K562 (cell line): Measurements from ENCODE around the gene NEU1. TPM values are rescaled to one million over a fixed set of nuclear protein-coding genes. Genes with fewer than 3 reads are reported as not detected.

Experiments used
- ATF1 ChIP-seq, 2 experiments: fragments of 450-650 bp in 1 of 2; IDR thresholded peaks; 2 replicates each; pipeline ENCODE4 v1.6.1; 2016; ENCODE audit warnings: missing compliant biosample characterization in 1 of 2, missing genetic modification characterization in 1 of 2
- DPF2 ChIP-seq: fragments of 450-650 bp; IDR thresholded peaks from 2 replicates; pipeline ENCODE4 v1.6.1; 2016
- GABPB2 ChIP-seq: fragments of 250-450 bp; sonication (Bioruptor Pico); conservative IDR thresholded peaks from 2 replicates; pipeline ENCODE4 v1.5.1; 2021; ENCODE audit warnings: mild to moderate bottlenecking
- HIVEP1 ChIP-seq: fragments of 250-450 bp; sonication (Bioruptor Pico); IDR thresholded peaks from 2 replicates; pipeline ENCODE4 v1.4.0; 2020; ENCODE audit warnings: mild to moderate bottlenecking
- HMG20A ChIP-seq: fragments of 450-650 bp; formaldehyde crosslinking; conservative IDR thresholded peaks from 2 replicates; pipeline ENCODE4 v1.4.0; 2020; ENCODE audit warnings: mild to moderate bottlenecking, mixed read lengths
- HMGN3 ChIP-seq: IDR thresholded peaks from 2 replicates; pipeline ENCODE4 v1.6.1; 2011; ENCODE audit warnings: borderline replicate concordance, low read depth, mild to moderate bottlenecking, mixed read lengths, low read length; ENCODE audit not compliant: insufficient read length; ENCODE audit errors: extremely low read depth
- JUN ChIP-seq, 2 experiments: sonication (generic) in 1 of 2; formaldehyde crosslinking in 1 of 2; IDR thresholded peaks; 2 replicates each; pipeline versions ENCODE4 v1.6.1 to v1.8.0; 2012 to 2022; ENCODE audit warnings: borderline replicate concordance in 2 of 2, mild to moderate bottlenecking in 2 of 2, improper control_type of control experiment in 1 of 2, low read depth in 1 of 2, low read length in 1 of 2, missing genetic modification reagents in 1 of 2
- LARP7 ChIP-seq: fragments of 450-650 bp; IDR thresholded peaks from 2 replicates; pipeline ENCODE4 v1.6.1; 2016
- MCM5 ChIP-seq: fragments of 450-650 bp; IDR thresholded peaks from 2 replicates; pipeline ENCODE4 v1.6.1; 2016; ENCODE audit warnings: low read depth
- NRF1 ChIP-seq, 2 experiments: fragments of 450-650 bp; IDR thresholded peaks in 1 of 2; conservative IDR thresholded peaks in 1 of 2; 2 replicates each; pipeline ENCODE4 v1.6.1; 2014; ENCODE audit warnings: mild to moderate bottlenecking in 2 of 2
- RB1 ChIP-seq: fragments of 450-650 bp; IDR thresholded peaks from 2 replicates; pipeline ENCODE4 v1.6.1; 2017; ENCODE audit warnings: low read depth, mild to moderate bottlenecking
- RCOR1 ChIP-seq, 2 experiments: IDR thresholded peaks; 2 replicates each; pipeline ENCODE4 v1.6.1; 2012; ENCODE audit warnings: low read depth in 2 of 2, low read length in 2 of 2, borderline replicate concordance in 1 of 2, improper control_type of control experiment in 1 of 2
- TRIM24 ChIP-seq, 2 experiments: fragments of 450-650 bp; IDR thresholded peaks; 2 replicates each; pipeline ENCODE4 v1.6.1; 2016
- ZBED1 ChIP-seq: IDR thresholded peaks from 2 replicates; pipeline ENCODE4 v1.6.1; 2014
- ZC3H4 ChIP-seq: sonication (generic); formaldehyde crosslinking; IDR thresholded peaks from 2 replicates; pipeline ENCODE4 v1.9.0; 2021; ENCODE audit warnings: missing genetic modification reagents, borderline replicate concordance
- ZNF232 ChIP-seq: sonication (generic); formaldehyde crosslinking; IDR thresholded peaks from 2 replicates; pipeline ENCODE4 v1.8.0; 2022; ENCODE audit warnings: mild to moderate bottlenecking, missing genetic modification reagents
- ZNF282 ChIP-seq: sonication (generic); formaldehyde crosslinking; IDR thresholded peaks from 2 replicates; pipeline ENCODE4 v1.8.1; 2023; ENCODE audit warnings: missing genetic modification reagents
- ZNF41 ChIP-seq: fragments of 250-450 bp; sonication (Bioruptor Pico); conservative IDR thresholded peaks from 2 replicates; pipeline ENCODE4 v1.4.0; 2020; ENCODE audit warnings: mild to moderate bottlenecking
- ZNF76 ChIP-seq: fragments of 250-450 bp; sonication (Bioruptor Pico); IDR thresholded peaks from 2 replicates; pipeline ENCODE4 v1.4.0; 2020; ENCODE audit warnings: mild to moderate bottlenecking, moderate library complexity, borderline replicate concordance
- polyA plus RNA-seq, 8 experiments: library from polyadenylated mRNA; depleted of rRNA in 4 of 8; stranded (reverse) in 5 of 8; unstranded in 3 of 8; fragments of >200 nt; fragmentation: Nextera tagmentation in 2 of 8; fragmentation: Illumina TruSeq in 1 of 8; extraction: Ambion mirVana in 2 of 8; extraction: Trizol in 1 of 8; gene quantifications; 2 replicates each; pipeline versions ENCODE4 v1.2.1 to v1.2.3, GENCODE V29; 2011 to 2014; ENCODE audit warnings: inconsistent platforms in 1 of 8, missing spikeins in 1 of 8
- total RNA-seq, 7 experiments: library from RNA; depleted of rRNA in 6 of 7; stranded (reverse); fragments of >200 nt in 6 of 7; fragmentation: Illumina TruSeq in 2 of 7; extraction: Trizol in 2 of 7; gene quantifications; 2 replicates each; pipeline versions ENCODE4 v1.2.1 to v1.2.3, GENCODE V29; 2011 to 2021; ENCODE audit warnings: low replicate concordance in 1 of 7
- TF ChIP-seq, protein P1 (sequence below): fragments of 250-450 bp; sonication (Bioruptor Pico); IDR thresholded peaks from 2 replicates; pipeline ENCODE4 v1.5.0; 2021
- TF ChIP-seq, protein P2 (sequence below), 2 experiments: fragments of 450-650 bp; conservative IDR thresholded peaks; 2 replicates each; pipeline ENCODE4 v1.6.1; 2017; ENCODE audit warnings: mild to moderate bottlenecking in 2 of 2, moderate library complexity in 2 of 2
- TF ChIP-seq, protein P3 (sequence below): sonication (generic); formaldehyde crosslinking; IDR thresholded peaks from 2 replicates; pipeline ENCODE4 v1.8.0; 2022; ENCODE audit warnings: missing genetic modification reagents, mild to moderate bottlenecking, borderline replicate concordance
- TF ChIP-seq, protein P4 (sequence below): fragments of 450-650 bp; formaldehyde crosslinking; IDR thresholded peaks from 2 replicates; pipeline ENCODE4 v1.4.0; 2022; ENCODE audit warnings: missing genetic modification characterization

The NEU1 gene
- total and polyA plus RNA-seq, 9 of the 15 experiments (the other 6 are each of a cell fraction or from before 2014, with no cell fraction given) = 14.8 to 67.8 (median 51.0) TPM

DNA sequence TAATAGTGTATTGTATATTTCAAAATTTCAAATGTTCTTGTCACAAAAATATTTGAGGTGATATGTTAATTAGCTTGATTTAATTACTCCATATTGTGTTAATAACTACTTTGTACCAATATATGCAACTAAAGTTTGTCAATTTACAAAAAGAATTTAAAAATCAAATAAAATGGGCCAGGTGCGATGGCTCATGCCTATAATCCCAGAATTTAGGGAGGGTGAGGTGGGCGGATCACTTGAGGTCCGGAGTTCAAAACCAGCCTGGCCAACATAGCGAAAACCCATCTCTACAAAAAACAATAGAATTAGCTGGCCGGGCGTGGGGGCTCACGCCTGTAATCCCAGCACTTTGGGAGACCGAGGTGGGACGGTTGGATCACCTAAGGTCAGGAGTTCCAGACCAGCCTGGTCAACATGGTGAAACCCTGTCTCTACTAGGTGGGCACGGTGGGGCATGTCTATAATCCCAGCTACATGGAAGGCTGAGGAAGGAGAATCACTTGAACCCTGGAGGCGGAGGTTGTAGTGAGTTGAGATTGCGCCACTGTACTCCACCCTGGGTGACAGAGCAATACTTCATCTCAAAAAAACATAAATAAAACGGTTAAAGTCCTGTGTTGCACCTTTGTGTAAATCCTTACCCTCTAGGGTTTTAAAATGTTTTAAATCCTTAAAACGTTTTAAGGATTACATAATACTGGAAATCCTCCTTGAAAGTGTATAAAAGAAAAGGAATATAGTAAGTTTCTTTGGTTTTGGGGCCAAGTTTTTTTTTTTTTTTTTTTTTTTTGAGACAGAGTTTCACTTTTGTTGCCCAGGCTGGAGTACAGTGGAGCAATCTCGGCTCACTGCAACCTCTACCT lies 31.0 kb downstream of the NEU1 start (continued):
- TF ChIP-seq DPF2 = peak; percentile 77
- TF ChIP-seq ZNF232 = no peak
- TF ChIP-seq, protein P1, sequence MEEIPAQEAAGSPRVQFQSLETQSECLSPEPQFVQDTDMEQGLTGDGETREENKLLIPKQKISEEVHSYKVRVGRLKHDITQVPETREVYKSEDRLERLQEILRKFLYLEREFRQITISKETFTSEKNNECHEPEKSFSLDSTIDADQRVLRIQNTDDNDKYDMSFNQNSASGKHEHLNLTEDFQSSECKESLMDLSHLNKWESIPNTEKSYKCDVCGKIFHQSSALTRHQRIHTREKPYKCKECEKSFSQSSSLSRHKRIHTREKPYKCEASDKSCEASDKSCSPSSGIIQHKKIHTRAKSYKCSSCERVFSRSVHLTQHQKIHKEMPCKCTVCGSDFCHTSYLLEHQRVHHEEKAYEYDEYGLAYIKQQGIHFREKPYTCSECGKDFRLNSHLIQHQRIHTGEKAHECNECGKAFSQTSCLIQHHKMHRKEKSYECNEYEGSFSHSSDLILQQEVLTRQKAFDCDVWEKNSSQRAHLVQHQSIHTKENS (CRISPR knock-in tag) = no peak
- TF ChIP-seq NRF1 (conservative IDR thresholded peaks at IDR 0.05 in 1 of 2, IDR thresholded peaks at IDR 0.05 in 1 of 2) = peak; percentile 45 to 50
- TF ChIP-seq HIVEP1 (CRISPR knock-in tag) = no peak
- TF ChIP-seq TRIM24 (IDR thresholded peaks at IDR 0.05) = peak in 1 of 2 experiments; percentile 31; a peak in 1 of 4 replicates
- TF ChIP-seq HMG20A = 0 out of 2 replicates have a peak, but pooled peaks have one; percentile 50
- peak; percentile 81; the same call in 1 of the 2 replicates for TF ChIP-seq ZNF76 (CRISPR knock-in tag)
- no peak for TF ChIP-seq ZNF282 (CRISPR knock-in tag)
- peak in 1 of 2 experiments; percentile 68; a peak in 2 of 4 replicates for TF ChIP-seq RCOR1 (IDR thresholded peaks at IDR 0.05; ENCODE audit: borderline replicate concordance in 1 of 2, low read depth in 2 of 2, low read length in 2 of 2)
- TF ChIP-seq, protein P2, sequence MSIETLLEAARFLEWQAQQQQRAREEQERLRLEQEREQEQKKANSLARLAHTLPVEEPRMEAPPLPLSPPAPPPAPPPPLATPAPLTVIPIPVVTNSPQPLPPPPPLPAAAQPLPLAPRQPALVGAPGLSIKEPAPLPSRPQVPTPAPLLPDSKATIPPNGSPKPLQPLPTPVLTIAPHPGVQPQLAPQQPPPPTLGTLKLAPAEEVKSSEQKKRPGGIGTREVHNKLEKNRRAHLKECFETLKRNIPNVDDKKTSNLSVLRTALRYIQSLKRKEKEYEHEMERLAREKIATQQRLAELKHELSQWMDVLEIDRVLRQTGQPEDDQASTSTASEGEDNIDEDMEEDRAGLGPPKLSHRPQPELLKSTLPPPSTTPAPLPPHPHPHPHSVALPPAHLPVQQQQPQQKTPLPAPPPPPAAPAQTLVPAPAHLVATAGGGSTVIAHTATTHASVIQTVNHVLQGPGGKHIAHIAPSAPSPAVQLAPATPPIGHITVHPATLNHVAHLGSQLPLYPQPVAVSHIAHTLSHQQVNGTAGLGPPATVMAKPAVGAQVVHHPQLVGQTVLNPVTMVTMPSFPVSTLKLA (conservative IDR thresholded peaks at IDR 0.05) = no peak
- no peak for TF ChIP-seq MCM5
- TF ChIP-seq ZNF41 (CRISPR knock-in tag) = no peak
- TF ChIP-seq RB1 = no peak
- TF ChIP-seq JUN (IDR thresholded peaks at IDR 0.05; ENCODE audit: borderline replicate concordance, low read depth, low read length) = no peak; the same call in 1 of the 2 replicates
- TF ChIP-seq JUN (CRISPR knock-in tag; IDR thresholded peaks at IDR 0.05; ENCODE audit: borderline replicate concordance) = no peak
- 0 out of 2 replicates have a peak, but pooled peaks have one; percentile 23 for TF ChIP-seq GABPB2 (CRISPR knock-in tag)
- TF ChIP-seq, protein P3, sequence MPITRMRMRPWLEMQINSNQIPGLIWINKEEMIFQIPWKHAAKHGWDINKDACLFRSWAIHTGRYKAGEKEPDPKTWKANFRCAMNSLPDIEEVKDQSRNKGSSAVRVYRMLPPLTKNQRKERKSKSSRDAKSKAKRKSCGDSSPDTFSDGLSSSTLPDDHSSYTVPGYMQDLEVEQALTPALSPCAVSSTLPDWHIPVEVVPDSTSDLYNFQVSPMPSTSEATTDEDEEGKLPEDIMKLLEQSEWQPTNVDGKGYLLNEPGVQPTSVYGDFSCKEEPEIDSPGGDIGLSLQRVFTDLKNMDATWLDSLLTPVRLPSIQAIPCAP (CRISPR knock-in tag) = no peak
- TF ChIP-seq ZBED1 = peak; percentile 92; the same call in 1 of the 2 replicates
- no peak for TF ChIP-seq ATF1 (CRISPR knock-in tag; IDR thresholded peaks at IDR 0.05)
- TF ChIP-seq ATF1 (tag; IDR thresholded peaks at IDR 0.05) = peak; percentile 10; the same call in 1 of the 2 replicates
- no peak for TF ChIP-seq HMGN3
- TF ChIP-seq LARP7 = no peak
- peak; percentile 75; the same call in 1 of the 2 replicates for TF ChIP-seq ZC3H4
- TF ChIP-seq, protein P4, sequence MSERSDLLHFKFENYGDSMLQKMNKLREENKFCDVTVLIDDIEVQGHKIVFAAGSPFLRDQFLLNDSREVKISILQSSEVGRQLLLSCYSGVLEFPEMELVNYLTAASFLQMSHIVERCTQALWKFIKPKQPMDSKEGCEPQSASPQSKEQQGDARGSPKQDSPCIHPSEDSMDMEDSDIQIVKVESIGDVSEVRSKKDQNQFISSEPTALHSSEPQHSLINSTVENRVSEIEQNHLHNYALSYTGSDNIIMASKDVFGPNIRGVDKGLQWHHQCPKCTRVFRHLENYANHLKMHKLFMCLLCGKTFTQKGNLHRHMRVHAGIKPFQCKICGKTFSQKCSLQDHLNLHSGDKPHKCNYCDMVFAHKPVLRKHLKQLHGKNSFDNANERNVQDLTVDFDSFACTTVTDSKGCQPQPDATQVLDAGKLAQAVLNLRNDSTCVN (CRISPR knock-in tag) = peak; percentile 52; the same call in 1 of the 2 replicates
